HUES64 (cell line): ENCODE results near the gene CD99.
"Not testable (repeated sequence)": the region's sequence is repeated elsewhere in the genome, so short reads cannot be mapped to it uniquely, and the experiment has no call there.

Experiments used
- H3K27ac ChIP-seq: 2 replicates; pipeline ENCODE4 v1.7.0; 2013; ENCODE audit warnings: low read depth, low read length, inconsistent platforms
- H3K27me3 ChIP-seq: 2 replicates; pipeline ENCODE4 v1.6.1; 2013; ENCODE audit warnings: mild to moderate bottlenecking, low read length; ENCODE audit not compliant: insufficient read depth
- H3K36me3 ChIP-seq: 2 replicates; pipeline ENCODE4 v1.6.1; 2013; ENCODE audit warnings: mild to moderate bottlenecking, low read length; ENCODE audit not compliant: insufficient read depth
- H3K4me1 ChIP-seq: 2 replicates; pipeline ENCODE4 v1.6.1; 2013; ENCODE audit warnings: mild to moderate bottlenecking, low read length, moderate library complexity; ENCODE audit not compliant: insufficient read depth
- H3K4me3 ChIP-seq: 2 replicates; pipeline ENCODE4 v1.5.1; 2013; ENCODE audit warnings: mild to moderate bottlenecking, low read length, moderate library complexity
- H3K9ac ChIP-seq: 2 replicates; pipeline ENCODE4 v1.6.1; 2013; ENCODE audit warnings: mild to moderate bottlenecking, low read depth, low read length
- H3K9me3 ChIP-seq: 2 replicates; pipeline ENCODE4 v1.6.1; 2013; ENCODE audit warnings: low read depth, low read length; ENCODE audit not compliant: insufficient read depth
- WGBS: fragments of 150-250, 120-280 bp; methylation state at CpG from one replicate; pipeline ENCODE4 v1.1.7; 2013; ENCODE audit warnings: missing lambda C conversion rate; 5-methylcytosine and 5-hydroxymethylcytosine counted together

Gene CD99

DNA sequence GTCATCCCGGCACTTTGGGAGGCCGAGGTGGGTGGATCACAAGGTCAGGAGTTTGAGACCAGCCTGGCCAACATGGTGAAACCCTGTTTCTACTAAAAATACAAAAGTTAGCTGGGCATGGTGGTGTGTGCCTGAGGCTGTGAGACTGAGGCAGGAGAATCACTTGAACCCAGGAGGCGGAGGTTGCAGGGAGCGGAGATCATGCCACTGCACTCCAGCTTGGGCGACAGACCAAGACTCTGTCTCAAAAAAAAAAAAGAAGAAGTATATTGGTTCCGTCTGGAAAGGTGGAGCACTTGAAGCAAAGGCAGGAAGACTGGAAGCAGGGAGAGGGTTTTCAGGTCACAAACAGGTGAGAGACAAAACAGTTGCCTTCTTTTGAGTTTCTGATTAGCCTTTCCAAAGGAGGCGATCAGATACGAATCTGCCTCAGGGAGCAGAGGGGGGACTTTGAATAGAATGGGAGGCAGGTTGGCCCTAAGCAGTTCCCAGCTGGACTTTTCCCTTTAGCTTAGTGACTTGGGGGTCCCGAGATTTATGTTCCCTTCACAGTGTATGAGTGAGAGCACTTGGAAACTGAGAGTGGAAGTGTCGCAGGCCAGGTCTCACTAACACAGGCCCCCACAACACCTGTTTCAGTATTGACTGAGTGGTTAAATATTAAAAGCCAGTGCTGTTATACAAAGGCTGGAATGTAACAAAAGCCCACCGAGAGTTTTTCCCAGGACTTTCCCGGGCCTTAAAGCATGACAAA, 89.6 kb downstream of the CD99 start:
- H3K9ac ChIP-seq = not testable (repeated sequence)
- peak overlapping the region; percentile 83; the same call in 1 of the 2 replicates for H3K27ac ChIP-seq

GRCh38 chrX:2781226-2781571, 90.1 kb downstream of the CD99 start:
- WGBS = 73% methylated on average over 1 of the region's 1 CpG
- Histone ChIP-seq H3K9ac (no peak overlapping the region), H3K27me3 (no peaks in the 10 kb centered on the region), H3K4me3 (no peak overlapping the region), H3K36me3 (no peaks in the 10 kb centered on the region), H3K4me1 (peaks cover 36% of the 10 kb centered on the region), H3K27ac (peak overlapping the region; percentile 83; the same call in 1 of the 2 replicates), H3K9me3 (no peaks in the 10 kb centered on the region)

More for the DNA sequence above, 89.6 kb downstream of the CD99 start:
- H3K27me3 ChIP-seq, H3K9me3 ChIP-seq, H3K36me3 ChIP-seq, H3K4me3 ChIP-seq: not testable (repeated sequence)
- H3K4me1 ChIP-seq = peaks cover 36% of the 10 kb centered on the region
- WGBS = 37% methylated on average over 11 of the region's 12 CpGs

DNA sequence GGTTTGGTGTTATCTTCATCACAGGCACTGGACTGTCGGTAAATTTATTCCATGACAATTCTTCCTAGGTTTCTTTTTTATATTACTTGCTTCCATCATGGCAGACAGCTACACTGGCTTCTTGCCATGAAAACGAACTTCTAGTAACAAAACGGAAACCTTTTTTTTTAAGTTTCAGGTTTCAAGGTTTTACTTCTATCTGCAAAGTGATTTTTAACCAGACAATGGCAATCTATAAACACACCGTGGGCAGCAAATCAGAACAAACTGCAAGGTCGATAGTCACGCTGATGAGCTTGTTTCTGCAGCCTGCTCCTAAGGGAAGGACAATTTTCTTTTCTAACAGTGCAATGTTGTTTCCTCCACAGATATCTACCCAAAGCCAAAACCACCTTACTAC, 90.6 kb downstream of the CD99 start:
- Histone ChIP-seq H3K9me3 (no peaks in the 10 kb centered on the region), H3K36me3 (no peaks in the 10 kb centered on the region), H3K27ac (peak overlapping the region; percentile 83; the same call in 1 of the 2 replicates), H3K27me3 (no peaks in the 10 kb centered on the region), H3K4me3 (no peak overlapping the region), H3K4me1 (peaks cover 35% of the 10 kb centered on the region), H3K9ac (no peak overlapping the region)
- 68% methylated on average over 6 of the region's 6 CpGs for WGBS

DNA sequence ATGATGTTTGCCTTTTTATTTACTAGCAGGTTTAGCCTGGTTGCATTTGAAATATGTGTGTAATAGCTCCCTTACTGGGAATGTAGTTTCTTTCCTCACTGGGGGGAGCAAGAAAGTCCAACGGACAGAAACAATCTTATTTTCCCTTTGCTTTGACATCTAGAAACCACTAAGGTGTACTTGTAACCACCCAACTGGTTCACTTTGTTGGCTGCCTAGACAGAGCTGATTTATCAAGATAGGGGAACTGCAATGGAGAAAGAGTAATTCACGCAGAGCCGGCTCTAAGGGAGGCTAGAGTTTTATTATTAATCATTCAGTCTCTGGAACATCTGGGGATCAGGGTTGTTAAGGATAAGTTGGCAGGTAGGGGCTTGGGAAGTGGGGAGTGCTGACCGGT, 91.1 kb downstream of the CD99 start:
- H3K27me3 ChIP-seq = no peaks in the 10 kb centered on the region

GRCh38 chrX:2782778-2783177, 91.7 kb downstream of the CD99 start:
- H3K9me3 ChIP-seq = no peaks in the 10 kb centered on the region
- H3K4me3 ChIP-seq = no peak overlapping the region
- 80% methylated on average over 4 of the region's 4 CpGs for WGBS
- no peaks in the 10 kb centered on the region for H3K36me3 ChIP-seq
- peaks cover 29% of the 10 kb centered on the region for H3K4me1 ChIP-seq
- H3K27ac ChIP-seq = no peak overlapping the region
- no peak overlapping the region for H3K9ac ChIP-seq
- no peaks in the 10 kb centered on the region for H3K27me3 ChIP-seq

More for the DNA sequence above, 91.1 kb downstream of the CD99 start:
- 42% methylated on average over 4 of the region's 4 CpGs for WGBS
- H3K9me3 ChIP-seq = no peaks in the 10 kb centered on the region
- H3K4me3 ChIP-seq = no peak overlapping the region
- H3K27ac ChIP-seq = peak overlapping the region; percentile 83; the same call in 1 of the 2 replicates
- H3K36me3 ChIP-seq = no peaks in the 10 kb centered on the region
- H3K4me1 ChIP-seq = peaks cover 30% of the 10 kb centered on the region
- H3K9ac ChIP-seq = 0 out of 2 replicates have a peak overlapping the region, but pooled peaks have one; percentile 19

DNA sequence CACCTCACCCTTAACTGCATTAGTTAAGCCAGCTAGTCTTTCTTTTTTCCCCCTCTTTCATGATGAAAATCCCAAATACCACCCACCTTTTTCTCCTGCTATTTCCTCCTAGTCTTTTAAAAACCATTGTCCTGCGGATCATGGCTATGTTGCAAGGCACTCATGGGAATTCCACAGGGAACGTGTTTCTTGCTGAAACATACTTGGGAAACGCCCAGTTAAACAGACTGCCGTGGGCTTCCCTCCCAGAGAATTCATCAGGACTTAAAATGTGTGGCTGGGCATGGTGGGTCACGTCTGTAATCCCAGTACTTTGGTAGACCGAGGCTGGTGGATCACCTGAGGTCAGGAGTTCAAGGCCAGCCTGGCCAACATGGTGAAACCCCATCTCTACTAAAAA, 92.9 kb downstream of the CD99 start:
- Histone ChIP-seq H3K9ac (no peak overlapping the region), H3K27me3 (no peaks in the 10 kb centered on the region), H3K9me3 (no peaks in the 10 kb centered on the region), H3K4me1 (peaks cover 29% of the 10 kb centered on the region), H3K4me3 (no peak overlapping the region), H3K27ac (no peak overlapping the region), H3K36me3 (no peaks in the 10 kb centered on the region)
- WGBS = 89% methylated on average over 6 of the region's 6 CpGs

DNA sequence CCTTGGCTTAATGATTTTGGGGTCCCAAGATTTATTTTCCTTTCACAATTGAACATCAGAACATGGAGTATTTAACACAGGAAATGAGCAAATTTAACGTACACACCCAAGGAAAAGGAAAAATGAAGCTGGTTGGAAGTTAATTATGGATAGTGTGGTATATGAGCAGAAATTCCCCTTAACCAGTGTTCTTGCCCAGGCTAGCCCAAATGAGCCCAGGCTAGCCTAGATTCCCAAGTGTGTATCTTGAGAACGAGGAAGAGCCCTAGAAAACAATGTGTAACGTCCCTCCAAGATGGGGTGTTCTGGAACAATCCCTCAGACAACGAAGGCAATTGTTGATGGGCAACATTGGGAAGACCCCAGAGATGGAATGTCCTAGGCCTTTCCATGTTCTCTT, 94.4 kb downstream of the CD99 start:
- Histone ChIP-seq H3K4me1 (peaks cover 28% of the 10 kb centered on the region), H3K27ac (no peak overlapping the region), H3K4me3 (no peak overlapping the region), H3K9ac (no peak overlapping the region), H3K36me3 (no peaks in the 10 kb centered on the region), H3K27me3 (no peaks in the 10 kb centered on the region), H3K9me3 (no peaks in the 10 kb centered on the region)
- WGBS = 93% methylated on average over 4 of the region's 4 CpGs

DNA sequence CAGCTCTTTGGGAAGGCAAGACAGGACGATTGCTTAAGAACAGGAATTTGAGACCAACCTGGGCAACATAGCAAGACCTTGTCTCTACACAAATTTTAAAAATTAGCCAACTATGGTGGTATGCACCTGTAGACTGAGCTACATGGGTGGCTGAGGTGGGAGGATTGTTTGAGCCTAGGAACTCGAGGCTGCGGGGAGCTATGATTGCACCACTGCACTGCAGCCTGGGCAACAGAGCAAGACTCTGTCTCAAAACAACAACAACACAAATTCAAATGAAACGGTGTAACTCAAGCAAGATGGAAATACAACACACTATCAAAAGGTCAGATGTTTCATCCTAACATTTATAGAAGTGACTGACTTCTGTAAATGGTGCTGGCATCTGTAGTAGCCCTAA, 97.9 kb downstream of the CD99 start:
- Histone ChIP-seq H3K27me3 (no peaks in the 10 kb centered on the region), H3K9ac (no peak overlapping the region), H3K9me3 (no peaks in the 10 kb centered on the region), H3K36me3 (no peaks in the 10 kb centered on the region), H3K4me3 (no peak overlapping the region), H3K27ac (no peak overlapping the region), H3K4me1 (peaks cover 12% of the 10 kb centered on the region; the same call in 1 of the 2 replicates)
- WGBS = 95% methylated on average over 3 of the region's 4 CpGs

DNA sequence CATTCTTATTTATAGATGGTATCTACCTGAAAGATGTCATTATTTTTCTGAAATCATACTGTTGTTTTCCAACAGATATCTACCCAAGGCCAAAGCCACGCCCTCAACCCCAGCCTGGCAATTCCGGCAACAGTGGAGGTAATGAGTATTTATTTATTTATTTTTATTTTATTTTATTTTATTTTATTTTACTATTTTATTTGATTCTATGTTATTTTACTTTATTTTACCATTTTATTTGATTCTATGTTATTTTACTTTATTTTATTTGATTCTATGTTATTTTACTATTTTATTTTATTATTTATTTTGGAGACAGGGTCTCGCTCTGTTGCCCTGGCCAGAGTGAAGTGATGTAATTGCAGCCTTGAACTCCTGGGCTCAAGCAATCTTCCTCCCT, 98.5 kb downstream of the CD99 start:
- Histone ChIP-seq H3K27ac (no peak overlapping the region), H3K36me3 (no peaks in the 10 kb centered on the region), H3K9me3 (no peaks in the 10 kb centered on the region), H3K4me1 (peaks cover 12% of the 10 kb centered on the region; the same call in 1 of the 2 replicates), H3K4me3 (no peak overlapping the region), H3K27me3 (no peaks in the 10 kb centered on the region), H3K9ac (no peak overlapping the region)
- WGBS = 100% methylated on average over 1 of the region's 3 CpGs
